GM18951 (cell line): ENCODE results near the gene TMCO2.

Experiments used
- POLR2A ChIP-seq: IDR thresholded peaks from 4 replicates; pipeline ENCODE4 v1.6.1; 2011; ENCODE audit warnings: mild to moderate bottlenecking; ENCODE audit not compliant: insufficient read length, insufficient read depth; ENCODE audit errors: extremely low read depth
- in situ Hi-C: fragments of 300-500 bp; cut with MboI; formaldehyde crosslinking; loops from one replicate; pipeline ENCODE4 v1.12.0; 2022; ENCODE audit warnings: low sequenced_read_pairs, mixed read lengths, inconsistent platforms; ENCODE audit not compliant: unreplicated experiment

The TMCO2 gene

GRCh38 chr1:40266786-40267535, 19.2 kb downstream of the TMCO2 start:
- in situ Hi-C loops, result no loop called here
- no peak for TF ChIP-seq POLR2A

- in situ Hi-C loops, result no loop called here
- no peak for TF ChIP-seq POLR2A
Measured at GRCh38 chr1:40267767-40268187, 20.0 kb downstream of the TMCO2 start.

- in situ Hi-C loops, result no loop called here
- no peak for TF ChIP-seq POLR2A
Measured at GRCh38 chr1:40268211-40268610, 20.5 kb downstream of the TMCO2 start.

GRCh38 chr1:40270152-40270834, 22.6 kb downstream of the TMCO2 start:
- TF ChIP-seq POLR2A, result no peak
- in situ Hi-C loops, result no loop called here

- TF ChIP-seq POLR2A, result no peak
- in situ Hi-C loops, result no loop called here
Measured at GRCh38 chr1:40272653-40273213, 25.0 kb downstream of the TMCO2 start.

GRCh38 chr1:40273547-40274166, 25.9 kb downstream of the TMCO2 start:
- no peak for TF ChIP-seq POLR2A
- in situ Hi-C loops, result no loop called here

- in situ Hi-C loops, result no loop called here
- TF ChIP-seq POLR2A, result no peak
Measured at GRCh38 chr1:40274331-40274730, 26.6 kb downstream of the TMCO2 start.

- no peak for TF ChIP-seq POLR2A
- in situ Hi-C loops, result no loop called here
Measured at GRCh38 chr1:40276122-40276521, 28.4 kb downstream of the TMCO2 start.

- no peak for TF ChIP-seq POLR2A
- in situ Hi-C loops, result no loop called here
Measured at GRCh38 chr1:40281853-40282252, 34.1 kb downstream of the TMCO2 start.

GRCh38 chr1:40291293-40291692, 43.6 kb downstream of the TMCO2 start:
- in situ Hi-C loops, result no loop called here
- no peak for TF ChIP-seq POLR2A

- in situ Hi-C loops, result no loop called here
- TF ChIP-seq POLR2A, result no peak
Measured at GRCh38 chr1:40299366-40300248, 51.9 kb downstream of the TMCO2 start.

- in situ Hi-C loops, result no loop called here
- TF ChIP-seq POLR2A, result no peak
Measured at GRCh38 chr1:40300249-40300567, 52.5 kb downstream of the TMCO2 start.

GRCh38 chr1:40300651-40301050, 52.9 kb downstream of the TMCO2 start:
- in situ Hi-C loops, result no loop called here

More at GRCh38 chr1:40300651-40301050, 52.9 kb downstream of the TMCO2 start:
- TF ChIP-seq POLR2A, result no peak
